Psoas muscle (tissue), 8 donors: ENCODE results near the gene TAS1R1. TPM values are rescaled to one million over a fixed set of nuclear protein-coding genes. Genes with fewer than 3 reads are reported as not detected.

Experiments used
- ATAC-seq, 4 donors: fragments of 200-7000 bp; cut with Tn5 transposase; one replicate each; pipeline ENCODE4 v1.9.1; 2020; ENCODE audit warnings: moderate library complexity in 3 of 4, mild to moderate bottlenecking in 2 of 4
- DNase-seq, 2 donors: peaks; one replicate each; pipeline ENCODE4 v3.0.0-alpha.2; 2020
- H3K27ac ChIP-seq: fragments of 200-600 bp; one replicate; pipeline ENCODE4 v1.8.0; 2022
- H3K27me3 ChIP-seq, 3 donors: fragments of 200-600 bp in 1 of 3; one replicate each; pipeline versions ENCODE4 v1.6.1 to v1.8.0; 2013 to 2022; ENCODE audit warnings: low read length in 2 of 3, mild to moderate bottlenecking in 2 of 3, moderate library complexity in 1 of 3; ENCODE audit not compliant: insufficient read depth in 3 of 3
- H3K36me3 ChIP-seq, 2 donors: fragments of 200-600 bp in 1 of 2; one replicate each; pipeline versions ENCODE4 v1.6.1 to v1.8.0; 2013 to 2022; ENCODE audit warnings: low read depth in 1 of 2, mild to moderate bottlenecking in 1 of 2, moderate library complexity in 1 of 2; ENCODE audit not compliant: insufficient read depth in 1 of 2
- H3K4me1 ChIP-seq: fragments of 200-600 bp; one replicate; pipeline ENCODE4 v1.8.0; 2022
- H3K4me3 ChIP-seq: fragments of 200-600 bp; one replicate; pipeline ENCODE4 v1.8.0; 2022; ENCODE audit warnings: mild to moderate bottlenecking
- H3K9me3 ChIP-seq: fragments of 200-600 bp; one replicate; pipeline ENCODE4 v1.8.0; 2022
- WGBS, 3 donors: extraction: QIAGEN DNeasy Blood & Tissue Kit; methylation state at CpG; one replicate each; pipeline versions ENCODE4 v1.1.6 to v1.1.7; 2013; 5-methylcytosine and 5-hydroxymethylcytosine counted together
- intact Hi-C, 2 donors: fragments of 100-400 bp; cut with DNase I; formaldehyde crosslinking; loops; one replicate each; pipeline versions ENCODE4 v1.11.0 to v1.14.2; 2022
- polyA plus RNA-seq, 3 donors: library from polyadenylated mRNA; stranded (reverse); fragments of 200-250 nt; gene quantifications; one replicate each; pipeline ENCODE4 v1.2.3, GENCODE V29; 2013
- total RNA-seq, 4 donors: library from RNA; stranded (reverse); fragmentation: NEBNext Ultra II Directional in 2 of 4; extraction: Animal tissue kit (Norgen Biotek cat#: 25700) in 2 of 4; gene quantifications; one replicate each; pipeline versions ENCODE4 v1.2.1 to v1.2.4, GENCODE V29; 2021 to 2023
- TF ChIP-seq, protein P1 (sequence below): fragments of 200-600 bp; IDR thresholded peaks from one replicate; pipeline ENCODE4 v1.8.0; 2022; ENCODE audit warnings: antibody characterized with exemption
- donor health status: healthy with polysubstance abuse.
- donor health status: DM: no; HTN: no; CAD: no; lungs with moderate emphysema.
- donor health status: Bipolar disorder and iron deficiency.
- donor health status: healthy.
- donor health status: DM: yes; HTN: yes; CAD: no.
- donor health status: DM: no; HTN: no; CAD: no.
- donor health status: DM: no; HTN: no; CAD: no.
- donor health status: DM: yes; HTN: yes; CAD: no.

Gene TAS1R1
- total and polyA plus RNA-seq, 7 donors: 0.04 to 0.16 TPM; not detected in 5

DNA sequence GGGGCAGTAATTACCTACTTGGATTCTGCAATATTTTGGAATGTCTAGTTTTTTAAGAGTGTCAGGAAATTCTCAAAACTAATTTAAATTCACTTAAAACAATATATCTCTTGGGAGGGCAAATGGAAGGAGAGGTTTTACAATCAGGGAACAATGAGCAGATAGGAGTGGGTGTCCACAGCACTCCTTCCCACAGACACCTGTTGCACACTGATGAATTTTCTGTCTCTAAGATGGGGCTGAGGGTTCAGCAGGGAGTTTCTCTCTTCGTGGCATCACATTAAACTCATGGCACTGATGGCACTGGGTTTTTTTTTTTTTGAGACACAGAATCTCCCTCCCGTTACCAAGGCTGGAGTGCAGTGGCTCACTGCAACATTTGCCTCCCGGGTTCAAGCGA lies 63.9 kb downstream of the TAS1R1 start:
- Histone ChIP-seq H3K27ac (no peak overlapping the region), H3K36me3 (peaks cover 0 to 68% of the 10 kb centered on the region in 2 donors), H3K27me3 (no peaks in the 10 kb centered on the region), H3K9me3 (no peaks in the 10 kb centered on the region), H3K4me1 (peaks cover 4% of the 10 kb centered on the region), H3K4me3 (no peak overlapping the region)
- WGBS, 3 donors: 92 to 95% (median 92%) methylated on average over 4 of the region's 4 CpGs
- TF ChIP-seq, protein P1, sequence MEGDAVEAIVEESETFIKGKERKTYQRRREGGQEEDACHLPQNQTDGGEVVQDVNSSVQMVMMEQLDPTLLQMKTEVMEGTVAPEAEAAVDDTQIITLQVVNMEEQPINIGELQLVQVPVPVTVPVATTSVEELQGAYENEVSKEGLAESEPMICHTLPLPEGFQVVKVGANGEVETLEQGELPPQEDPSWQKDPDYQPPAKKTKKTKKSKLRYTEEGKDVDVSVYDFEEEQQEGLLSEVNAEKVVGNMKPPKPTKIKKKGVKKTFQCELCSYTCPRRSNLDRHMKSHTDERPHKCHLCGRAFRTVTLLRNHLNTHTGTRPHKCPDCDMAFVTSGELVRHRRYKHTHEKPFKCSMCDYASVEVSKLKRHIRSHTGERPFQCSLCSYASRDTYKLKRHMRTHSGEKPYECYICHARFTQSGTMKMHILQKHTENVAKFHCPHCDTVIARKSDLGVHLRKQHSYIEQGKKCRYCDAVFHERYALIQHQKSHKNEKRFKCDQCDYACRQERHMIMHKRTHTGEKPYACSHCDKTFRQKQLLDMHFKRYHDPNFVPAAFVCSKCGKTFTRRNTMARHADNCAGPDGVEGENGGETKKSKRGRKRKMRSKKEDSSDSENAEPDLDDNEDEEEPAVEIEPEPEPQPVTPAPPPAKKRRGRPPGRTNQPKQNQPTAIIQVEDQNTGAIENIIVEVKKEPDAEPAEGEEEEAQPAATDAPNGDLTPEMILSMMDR: no peak
- DNase-seq: no peak
- no peak for ATAC-seq
- intact Hi-C loops: no loop called here

DNA sequence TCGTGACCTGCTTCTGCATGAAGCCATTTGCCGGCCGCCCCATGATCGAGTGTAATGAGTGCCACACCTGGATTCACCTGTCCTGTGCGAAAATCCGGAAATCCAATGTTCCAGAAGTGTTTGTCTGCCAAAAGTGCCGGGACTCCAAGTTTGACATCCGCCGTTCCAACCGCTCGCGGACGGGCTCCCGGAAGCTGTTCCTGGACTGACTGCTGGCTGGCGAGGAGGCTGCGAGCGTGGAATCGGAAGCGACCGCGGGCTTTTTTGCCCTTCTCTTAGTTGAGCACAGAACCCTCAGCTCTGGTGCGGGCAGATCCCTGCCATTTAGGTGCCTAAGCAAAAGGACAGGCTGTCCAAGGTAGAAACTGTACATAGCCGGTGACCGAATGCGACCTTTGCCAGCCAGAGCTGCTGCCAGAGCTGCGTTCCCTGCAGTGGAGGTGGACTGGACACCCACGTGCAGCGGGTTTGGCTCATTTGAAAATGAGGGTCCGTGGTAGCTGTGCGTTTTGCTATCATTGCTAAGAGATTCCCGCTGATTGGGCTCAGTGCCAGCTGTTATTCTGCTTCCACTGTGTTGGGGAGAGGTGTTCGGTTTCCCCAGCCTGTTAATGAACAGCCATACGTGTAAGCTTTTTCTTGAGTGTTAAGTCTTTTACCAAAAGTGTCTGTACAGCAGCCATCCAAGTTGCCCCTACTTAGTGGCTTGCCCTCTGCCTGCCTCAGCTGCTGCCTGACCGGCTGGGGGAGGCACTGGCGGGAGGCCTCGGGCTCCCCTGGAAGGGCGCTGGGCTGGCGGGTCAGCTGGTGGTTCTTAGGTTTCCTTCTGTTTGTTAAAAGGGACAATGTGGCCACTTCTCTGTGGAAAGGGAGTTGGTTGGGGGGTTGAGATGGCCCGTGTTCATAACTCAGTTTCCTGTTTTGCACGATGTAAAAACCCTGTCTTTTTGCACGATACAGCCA lies 66.6 kb downstream of the TAS1R1 start:
- peaks cover 10% of the 10 kb centered on the region for H3K4me1 ChIP-seq
- H3K27me3 ChIP-seq: no peaks in the 10 kb centered on the region
- TF ChIP-seq, protein P1: no peak
- ATAC-seq (no peak), DNase-seq (no peak)
- no peak overlapping the region for H3K27ac ChIP-seq
- peaks cover 0 to 71% of the 10 kb centered on the region in 2 donors for H3K36me3 ChIP-seq
- WGBS, 3 donors: 85 to 91% (median 85%) methylated on average over 41 of the region's 41 CpGs
- no peak overlapping the region for H3K4me3 ChIP-seq
- no peaks in the 10 kb centered on the region for H3K9me3 ChIP-seq
- intact Hi-C loops: loop anchor here in 1 of 2 donors (5.0 kb wide), 1 partner anchor 34 kb away; no protein-coding TSS in a partner anchor

DNA sequence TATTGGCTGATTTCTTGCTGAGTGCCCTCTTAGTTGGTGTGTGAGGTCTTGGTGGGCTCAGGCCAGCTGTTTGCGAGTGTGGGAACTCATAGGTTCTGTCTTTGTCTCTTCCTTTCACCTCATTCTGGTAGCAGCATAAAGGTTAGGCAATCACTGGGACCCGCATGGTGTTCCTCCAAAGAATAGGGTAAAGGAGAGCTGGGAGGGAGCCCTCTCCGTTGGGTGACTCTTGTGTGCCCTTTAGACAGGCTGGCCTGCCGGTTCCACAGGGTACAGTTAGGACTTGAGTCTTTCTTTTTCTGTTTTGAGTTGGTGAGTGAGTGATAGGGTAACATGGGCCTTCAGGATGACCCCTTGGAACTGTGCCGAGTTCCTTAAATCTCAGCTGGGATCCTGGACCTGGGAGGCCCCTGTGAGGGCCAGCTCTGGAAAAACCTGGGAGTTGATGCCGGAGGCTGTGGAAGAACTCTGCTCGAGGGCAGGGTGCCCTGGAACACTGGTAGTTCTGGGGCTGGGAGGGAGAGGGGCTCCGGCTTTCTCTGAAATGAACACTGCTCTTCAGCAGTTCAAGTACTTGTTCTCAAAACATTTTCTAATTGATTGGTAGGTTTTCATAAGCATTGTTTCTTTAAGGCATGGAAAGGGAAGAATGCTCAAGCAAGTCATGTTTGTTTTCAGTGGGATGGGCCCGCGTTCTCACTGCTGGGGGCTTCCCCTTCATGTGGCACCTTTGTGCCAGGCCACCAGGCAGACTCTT lies 67.5 kb downstream of the TAS1R1 start:
- no peak overlapping the region for H3K4me3 ChIP-seq
- ATAC-seq (no peak), DNase-seq (no peak)
- TF ChIP-seq, protein P1: no peak
- H3K4me1 ChIP-seq: peaks cover 12% of the 10 kb centered on the region
- no peaks in the 10 kb centered on the region for H3K9me3 ChIP-seq
- intact Hi-C loops: loop anchor here in 1 of 2 donors (5.0 kb wide), 1 partner anchor 35 kb away; no protein-coding TSS in a partner anchor
- no peak overlapping the region for H3K27ac ChIP-seq
- H3K36me3 ChIP-seq: peaks cover 0 to 69% of the 10 kb centered on the region in 2 donors
- no peaks in the 10 kb centered on the region for H3K27me3 ChIP-seq
- 89 to 90% (median 90%) methylated on average over 10 of the region's 10 CpGs for WGBS, 3 donors

DNA sequence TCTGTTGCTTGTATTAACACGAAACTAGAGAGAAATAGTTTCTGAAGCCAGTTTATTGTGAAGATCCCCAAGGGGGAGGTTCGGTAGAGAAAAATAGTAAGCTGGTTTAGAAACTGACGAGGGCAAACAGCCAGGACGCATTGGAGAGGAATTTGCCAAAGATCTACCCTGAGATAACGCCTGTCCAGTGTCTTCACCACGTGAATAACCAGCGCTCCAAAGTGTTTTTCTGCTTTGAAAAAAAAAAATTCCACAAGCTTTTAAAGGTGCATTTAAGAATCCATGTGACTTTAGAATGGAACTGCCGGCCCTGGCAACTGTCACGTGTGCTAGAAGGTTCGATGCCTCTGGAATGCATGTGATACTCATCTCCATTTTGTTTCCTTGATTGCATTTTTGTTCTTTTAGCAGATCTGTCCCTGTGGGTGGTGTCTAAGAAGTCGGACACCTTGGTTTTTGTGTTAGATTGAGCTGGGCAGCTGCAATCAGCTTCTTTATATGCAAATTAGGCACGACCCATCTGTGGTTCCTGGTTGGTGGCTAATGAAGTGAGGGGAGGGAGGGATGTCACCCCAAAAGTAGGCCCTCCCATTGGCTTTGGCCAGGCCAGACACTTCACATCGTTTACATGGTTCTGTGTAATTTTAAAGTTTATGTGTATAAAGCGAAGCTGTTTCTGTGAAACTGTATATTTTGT lies 68.3 kb downstream of the TAS1R1 start:
- Histone ChIP-seq H3K9me3 (no peaks in the 10 kb centered on the region), H3K27me3 (no peaks in the 10 kb centered on the region), H3K4me1 (peaks cover 12% of the 10 kb centered on the region), H3K27ac (no peak overlapping the region), H3K36me3 (peaks cover 0 to 66% of the 10 kb centered on the region in 2 donors), H3K4me3 (no peak overlapping the region)
- intact Hi-C loops: loop anchor here in 1 of 2 donors (5.0 kb wide), 1 partner anchor 36 kb away; no protein-coding TSS in a partner anchor
- TF ChIP-seq, protein P1: no peak
- ATAC-seq (no peak), DNase-seq (no peak)
- 68 to 75% (median 71%) methylated on average over 14 of the region's 14 CpGs for WGBS, 3 donors
